NCI-H1417 treated with DMSO at 0.1 percent for 48 hours (cell line): ENCODE measurements around the gene INPP5A.
"Not testable (repeated sequence)": the region's sequence is repeated elsewhere in the genome, so short reads cannot be mapped to it uniquely, and the experiment has no call there.

Experiments used
- DNase-seq: peaks from one replicate; lab custom pipeline; 2025; lab: John Stamatoyannopoulos, UW

Gene INPP5A

GRCh38 chr10:132596742-132597279 lies 59.2 kb downstream of the INPP5A start:
- DNase-seq: no peak

- DNase-seq: no peak
Observed at GRCh38 chr10:132597654-132598053, 60.1 kb downstream of the INPP5A start.

- DNase-seq: not testable (repeated sequence)
Observed at GRCh38 chr10:132599023-132599618, 61.5 kb downstream of the INPP5A start.

- DNase-seq: no peak
Observed at GRCh38 chr10:132599732-132600131, 62.1 kb downstream of the INPP5A start.

GRCh38 chr10:132600416-132600815 lies 62.8 kb downstream of the INPP5A start:
- no peak for DNase-seq

- DNase-seq: no peak
Observed at GRCh38 chr10:132601567-132601966, 64.0 kb downstream of the INPP5A start.

- no peak for DNase-seq
Observed at GRCh38 chr10:132602614-132603013, 65.0 kb downstream of the INPP5A start.

GRCh38 chr10:132603851-132604533 lies 66.4 kb downstream of the INPP5A start:
- no peak for DNase-seq

GRCh38 chr10:132604686-132605085 lies 67.1 kb downstream of the INPP5A start:
- no peak for DNase-seq

- no peak for DNase-seq
Observed at GRCh38 chr10:132605390-132605789, 67.8 kb downstream of the INPP5A start.

- DNase-seq: no peak
Observed at GRCh38 chr10:132606031-132606491, 68.5 kb downstream of the INPP5A start.

- no peak for DNase-seq
Observed at GRCh38 chr10:132606536-132607316, 69.1 kb downstream of the INPP5A start.

- no peak for DNase-seq
Observed at GRCh38 chr10:132607491-132607890, 69.9 kb downstream of the INPP5A start.

- no peak for DNase-seq
Observed at GRCh38 chr10:132607961-132608495, 70.4 kb downstream of the INPP5A start.

- DNase-seq: no peak
Observed at GRCh38 chr10:132608511-132609195, 71.1 kb downstream of the INPP5A start.

GRCh38 chr10:132609211-132609610 lies 71.6 kb downstream of the INPP5A start:
- DNase-seq: no peak

GRCh38 chr10:132610071-132610701 lies 72.6 kb downstream of the INPP5A start:
- DNase-seq: no peak

GRCh38 chr10:132611026-132611910 lies 73.7 kb downstream of the INPP5A start:
- no peak for DNase-seq

- no peak for DNase-seq
Observed at GRCh38 chr10:132611986-132612385, 74.4 kb downstream of the INPP5A start.
